Upper lobe of right lung (tissue), 1 donor: ENCODE measurements around the gene AKTIP. TPM values are rescaled to one million over a fixed set of nuclear protein-coding genes. Genes with fewer than 3 reads are reported as not detected.

Experiments
- ATAC-seq: fragments of 200-7000 bp; cut with Tn5 transposase; one replicate; pipeline ENCODE4 v1.9.1; 2020; ENCODE audit warnings: mild to moderate bottlenecking, moderate library complexity
- DNase-seq: peaks from one replicate; pipeline ENCODE4 v3.0.0-alpha.2; 2020
- H3K27ac ChIP-seq: fragments of 200-600 bp; one replicate; pipeline ENCODE4 v1.8.0; 2022
- H3K27me3 ChIP-seq: fragments of 200-600 bp; one replicate; pipeline ENCODE4 v1.8.0; 2022; ENCODE audit warnings: mild to moderate bottlenecking
- H3K36me3 ChIP-seq: fragments of 200-600 bp; one replicate; pipeline ENCODE4 v1.8.0; 2022
- H3K4me1 ChIP-seq: fragments of 200-600 bp; one replicate; pipeline ENCODE4 v1.8.0; 2022
- H3K4me3 ChIP-seq: fragments of 200-600 bp; one replicate; pipeline ENCODE4 v1.8.0; 2022; ENCODE audit warnings: mild to moderate bottlenecking
- H3K9me3 ChIP-seq: fragments of 200-600 bp; one replicate; pipeline ENCODE4 v1.8.0; 2022
- CTCF ChIP-seq: fragments of 200-600 bp; IDR thresholded peaks from one replicate; pipeline ENCODE4 v1.8.0; 2022; ENCODE audit warnings: antibody characterized with exemption
- intact Hi-C: fragments of 100-400 bp; cut with DNase I; formaldehyde crosslinking; loops from one replicate; pipeline ENCODE4 v1.11.0; 2022
- total RNA-seq: library from RNA; stranded (reverse); fragmentation: NEBNext Ultra II Directional; extraction: Animal tissue kit (Norgen Biotek cat#: 25700); gene quantifications from one replicate; pipeline ENCODE4 v1.2.1, GENCODE V29; 2021
- donor health status: DM: no; HTN: yes; CAD: no; lungs with severe emphysema.

Gene AKTIP
- total RNA-seq, 1 donor from 2014 or later = 40.7 TPM

DNA sequence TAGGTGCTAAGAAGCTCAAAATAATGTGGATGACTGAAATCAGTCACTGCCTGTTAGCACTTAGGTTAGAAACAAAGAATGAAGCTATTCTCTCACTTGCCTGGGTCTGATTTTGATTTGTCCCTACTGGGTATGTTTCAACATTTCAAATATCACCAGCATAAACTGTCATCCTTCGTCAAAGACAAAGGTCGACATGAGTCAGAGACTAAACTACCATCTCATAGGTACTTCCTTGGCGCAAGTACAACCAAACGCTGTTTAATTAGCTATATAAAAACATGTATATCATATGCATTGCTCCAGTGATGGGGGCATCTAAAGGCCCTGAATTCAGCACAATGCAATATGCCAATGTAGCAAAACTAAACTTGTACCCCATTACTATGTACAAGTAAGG lies 4.0 kb downstream of the AKTIP start:
- no peak for TF ChIP-seq CTCF
- Histone ChIP-seq H3K4me1 (peaks cover 18% of the 10 kb centered on the region), H3K36me3 (peaks cover 58% of the 10 kb centered on the region), H3K27me3 (no peaks in the 10 kb centered on the region), H3K4me3 (no peak overlapping the region), H3K9me3 (no peaks in the 10 kb centered on the region), H3K27ac (no peak overlapping the region)
- intact Hi-C loops = no loop called here
- DNase-seq = no peak
- ATAC-seq = no peak

DNA sequence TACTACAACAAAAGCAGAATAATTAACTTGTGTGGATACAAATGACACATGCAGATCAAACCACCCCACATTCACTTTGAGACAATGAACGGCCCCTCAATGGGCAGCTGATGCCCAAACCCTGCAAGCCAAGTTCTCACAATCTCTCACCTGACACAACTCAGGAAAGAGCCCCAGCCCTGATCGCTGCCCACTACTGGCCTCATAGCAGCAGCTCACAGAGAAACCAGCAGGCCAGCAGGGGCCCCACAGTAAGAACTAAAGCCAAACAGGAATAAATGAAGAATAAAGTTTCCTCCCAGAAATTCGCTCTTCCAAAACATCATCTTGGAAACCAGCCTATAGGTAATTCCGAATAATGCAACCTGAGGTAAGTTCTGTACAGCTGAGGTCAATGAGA lies 7.7 kb downstream of the AKTIP start:
- ATAC-seq = no peak
- no peak overlapping the region for H3K27ac ChIP-seq
- H3K36me3 ChIP-seq = peaks cover 94% of the 10 kb centered on the region
- no peaks in the 10 kb centered on the region for H3K4me1 ChIP-seq
- no peaks in the 10 kb centered on the region for H3K27me3 ChIP-seq
- no peak for DNase-seq
- no peaks in the 10 kb centered on the region for H3K9me3 ChIP-seq
- no peak for TF ChIP-seq CTCF
- H3K4me3 ChIP-seq = no peak overlapping the region
- intact Hi-C loops = no loop called here

DNA sequence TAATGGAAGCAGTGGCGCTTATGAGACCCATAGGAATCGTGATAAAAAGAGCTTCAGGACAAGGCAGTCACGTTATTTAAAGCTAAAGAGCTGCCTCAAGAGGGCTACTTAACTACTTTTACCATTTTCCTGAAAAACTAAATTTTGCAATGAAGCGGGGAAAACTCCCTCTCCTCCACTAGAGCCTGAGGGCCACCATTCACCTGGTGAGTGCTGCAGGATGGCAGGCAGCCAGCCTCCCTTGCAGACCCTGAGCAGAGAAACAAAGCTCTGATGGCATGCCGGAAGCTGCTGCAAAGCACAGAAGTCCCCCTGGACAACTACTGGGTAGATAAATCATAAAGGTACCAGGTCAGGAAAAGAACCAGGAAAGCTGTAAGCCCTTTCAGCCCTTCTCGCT lies 8.4 kb downstream of the AKTIP start:
- no peaks in the 10 kb centered on the region for H3K27me3 ChIP-seq
- no peak for ATAC-seq
- intact Hi-C loops = no loop called here
- no peaks in the 10 kb centered on the region for H3K9me3 ChIP-seq
- peaks cover 97% of the 10 kb centered on the region for H3K36me3 ChIP-seq
- H3K4me1 ChIP-seq = no peaks in the 10 kb centered on the region
- no peak for DNase-seq
- no peak for TF ChIP-seq CTCF
- no peak overlapping the region for H3K4me3 ChIP-seq
- H3K27ac ChIP-seq = no peak overlapping the region

GRCh38 chr16:53492503-53492902 lies 10.5 kb downstream of the AKTIP start:
- intact Hi-C loops = no loop called here
- TF ChIP-seq CTCF = no peak
- no peaks in the 10 kb centered on the region for H3K9me3 ChIP-seq
- peaks cover 95% of the 10 kb centered on the region for H3K36me3 ChIP-seq
- H3K4me3 ChIP-seq = no peak overlapping the region
- H3K27ac ChIP-seq = no peak overlapping the region
- DNase-seq = no peak
- no peaks in the 10 kb centered on the region for H3K27me3 ChIP-seq
- H3K4me1 ChIP-seq = no peaks in the 10 kb centered on the region
- no peak for ATAC-seq

GRCh38 chr16:53489755-53490154 lies 13.3 kb downstream of the AKTIP start:
- ATAC-seq (no peak), DNase-seq (no peak)
- Histone ChIP-seq H3K4me3 (no peak overlapping the region), H3K4me1 (no peaks in the 10 kb centered on the region), H3K27me3 (no peaks in the 10 kb centered on the region), H3K27ac (no peak overlapping the region), H3K9me3 (no peaks in the 10 kb centered on the region), H3K36me3 (peaks cover 92% of the 10 kb centered on the region)
- intact Hi-C loops = no loop called here
- TF ChIP-seq CTCF = no peak

- Histone ChIP-seq H3K9me3 (no peaks in the 10 kb centered on the region), H3K4me3 (no peak overlapping the region), H3K27ac (no peak overlapping the region), H3K36me3 (peaks cover 94% of the 10 kb centered on the region), H3K4me1 (no peaks in the 10 kb centered on the region), H3K27me3 (no peaks in the 10 kb centered on the region)
- DNase-seq (no peak), ATAC-seq (no peak)
- TF ChIP-seq CTCF = no peak
- intact Hi-C loops = no loop called here
These were observed 16.8 kb downstream of the AKTIP start for GRCh38 chr16:53486230-53486629.
